ENCODE results near the gene BNC2. TPM values are rescaled to one million over a fixed set of nuclear protein-coding genes. Genes with fewer than 3 reads are reported as not detected.

BNC2 gene
- total and polyA plus RNA-seq, 2 of the 4 experiments (the other 2 are of a cell fraction) = 15.5 to 45.2 TPM

DNA sequence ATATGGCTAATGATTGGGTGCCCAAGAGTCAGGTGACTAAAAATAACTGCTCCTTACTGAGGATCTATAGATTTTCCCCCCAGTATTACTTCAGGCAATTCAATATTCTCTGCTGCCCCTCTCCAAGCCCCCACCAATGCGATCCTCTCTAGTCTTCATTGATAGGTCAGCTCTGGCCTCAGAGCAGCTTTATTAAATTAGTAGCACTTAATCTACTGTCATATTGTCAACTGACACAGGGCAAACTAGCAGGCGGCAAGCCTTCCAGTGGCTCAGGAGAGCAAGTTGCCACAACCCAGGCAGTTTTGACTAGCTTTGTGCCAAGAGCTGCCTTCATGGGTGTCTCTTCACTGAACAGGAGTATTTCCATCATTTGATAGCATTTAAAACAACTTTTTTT lies 462.9 kb downstream of the BNC2 start:
- in situ Hi-C loops (cut with MboI; ENCODE audit: low sequenced_read_pairs) = no loop called here
- no peak overlapping the region for H3K14ac ChIP-seq (replicated peaks; ENCODE audit: low read depth, low read length)
- no peak overlapping the region for H4K5ac ChIP-seq (ENCODE audit: low read depth, low read length)
- POLR2A ChIA-PET (ENCODE audit: unreplicated experiment) = no interaction called here
- no peak overlapping the region for H2BK15ac ChIP-seq (ENCODE audit: low read depth, low read length)
- H2BK5ac ChIP-seq (ENCODE audit: low read depth, low read length, poor library complexity, severe bottlenecking) = no peak overlapping the region
- no peaks in the 10 kb centered on the region for H3K9me3 ChIP-seq (ENCODE audit: control insufficient read depth, insufficient read depth, low read length)
- H3K4me3 ChIP-seq (ENCODE audit: insufficient read depth, low read depth, low read length) = no peak overlapping the region
- H3K9me1 ChIP-seq (ENCODE audit: insufficient read depth, low read length) = peaks cover 3% of the 10 kb centered on the region; the same call in 1 of the 2 replicates
- no peak overlapping the region for H3K56ac ChIP-seq (ENCODE audit: extremely low read depth, insufficient read depth, low read length)
- no peak overlapping the region for H2AK9ac ChIP-seq (replicated peaks; ENCODE audit: low read depth, low read length, poor library complexity)
- no peak overlapping the region for H3K9ac ChIP-seq (ENCODE audit: low read depth, low read length)
- BruUV-seq (replicated peaks) = no TSS peak
- H3K18ac ChIP-seq (ENCODE audit: low read depth, low read length) = no peak overlapping the region
- no peaks in the 10 kb centered on the region for H4K20me1 ChIP-seq (ENCODE audit: insufficient read depth, low read length)
- H4K8ac ChIP-seq (ENCODE audit: low read depth in 2 of 2, low read length in 2 of 2) = no peak overlapping the region
- no peak overlapping the region for H4K91ac ChIP-seq (ENCODE audit: insufficient read depth, low read depth, low read length)
- ATAC-seq (ENCODE audit: low read depth) (no peak), DNase-seq (no peak)
- WGBS, 2 experiments (ENCODE audit: extremely low coverage in 2 of 2, insufficient read length in 1 of 2) = no CpG with 5 or more reads among the region's 2 CpGs
- H3K4me1 ChIP-seq (ENCODE audit: control insufficient read depth, insufficient read depth, low read length) = peaks cover 8% of the 10 kb centered on the region
- intact Hi-C loops (cut with micrococcal nuclease) = no loop called here
- no peak overlapping the region for H3K4me2 ChIP-seq (ENCODE audit: low read depth, low read length)
- no peak overlapping the region for H3K4ac ChIP-seq (ENCODE audit: low read depth, low read length)
- dilution Hi-C loops (cut with HindIII; ENCODE audit: low sequenced_read_pairs, unreplicated experiment) = no loop called here
- no peak overlapping the region for H2BK120ac ChIP-seq (ENCODE audit: low read depth, low read length)
- CTCF ChIA-PET = interaction anchor here (0.6 kb wide), 1 partner anchor 21 kb away, joined by 7 read pairs; no protein-coding TSS in a partner anchor
- no peak overlapping the region for H2BK20ac ChIP-seq (ENCODE audit: low read depth, low read length)
- H3K36me3 ChIP-seq (ENCODE audit: control insufficient read depth, insufficient read depth, low read length) = no peaks in the 10 kb centered on the region
- no peak overlapping the region for H3K23ac ChIP-seq (ENCODE audit: low read depth, low read length)
- no peak for TF ChIP-seq RAD21 (IDR thresholded peaks at IDR 0.05; ENCODE audit: low read length)
- no peak for TF ChIP-seq CHD1 (IDR thresholded peaks at IDR 0.05; ENCODE audit: low read depth, low read length)
- TF ChIP-seq FOS (IDR thresholded peaks at IDR 0.05; ENCODE audit: low read depth, low read length) = no peak
- TF ChIP-seq MAZ (IDR thresholded peaks at IDR 0.05; ENCODE audit: borderline replicate concordance, low read depth, low read length) = no peak
- TF ChIP-seq, protein P1, sequence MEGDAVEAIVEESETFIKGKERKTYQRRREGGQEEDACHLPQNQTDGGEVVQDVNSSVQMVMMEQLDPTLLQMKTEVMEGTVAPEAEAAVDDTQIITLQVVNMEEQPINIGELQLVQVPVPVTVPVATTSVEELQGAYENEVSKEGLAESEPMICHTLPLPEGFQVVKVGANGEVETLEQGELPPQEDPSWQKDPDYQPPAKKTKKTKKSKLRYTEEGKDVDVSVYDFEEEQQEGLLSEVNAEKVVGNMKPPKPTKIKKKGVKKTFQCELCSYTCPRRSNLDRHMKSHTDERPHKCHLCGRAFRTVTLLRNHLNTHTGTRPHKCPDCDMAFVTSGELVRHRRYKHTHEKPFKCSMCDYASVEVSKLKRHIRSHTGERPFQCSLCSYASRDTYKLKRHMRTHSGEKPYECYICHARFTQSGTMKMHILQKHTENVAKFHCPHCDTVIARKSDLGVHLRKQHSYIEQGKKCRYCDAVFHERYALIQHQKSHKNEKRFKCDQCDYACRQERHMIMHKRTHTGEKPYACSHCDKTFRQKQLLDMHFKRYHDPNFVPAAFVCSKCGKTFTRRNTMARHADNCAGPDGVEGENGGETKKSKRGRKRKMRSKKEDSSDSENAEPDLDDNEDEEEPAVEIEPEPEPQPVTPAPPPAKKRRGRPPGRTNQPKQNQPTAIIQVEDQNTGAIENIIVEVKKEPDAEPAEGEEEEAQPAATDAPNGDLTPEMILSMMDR (conservative IDR thresholded peaks at IDR 0.05; ENCODE audit: low read depth, low read length) = no peak
- no peak for TF ChIP-seq CEBPB (IDR thresholded peaks at IDR 0.05; ENCODE audit: low read depth, low read length)
- no peak for TF ChIP-seq RCOR1 (IDR thresholded peaks at IDR 0.05; ENCODE audit: insufficient replicate concordance, low read length)
- no peaks in the 10 kb centered on the region for H3K27me3 ChIP-seq (ENCODE audit: control insufficient read depth, insufficient read depth, low read length)
- H3K27ac ChIP-seq (ENCODE audit: insufficient read depth, low read length) = no peak overlapping the region
- H2AFZ ChIP-seq (replicated peaks; ENCODE audit: low read length, poor library complexity) = no peak overlapping the region
- H2AK5ac ChIP-seq (ENCODE audit: low read depth, low read length) = no peak overlapping the region
- H3K79me1 ChIP-seq (ENCODE audit: low read depth in 1 of 2, low read length in 2 of 2) = peaks cover 0 to 3% of the 10 kb centered on the region in 2 experiments; a peak in 1 of 4 replicates
